Duodenal mucosa (tissue), 2 donors: ENCODE measurements around the gene DIP2C.
"Not testable (repeated sequence)": the region's sequence is repeated elsewhere in the genome, so short reads cannot be mapped to it uniquely, and the experiment has no call there.

ENCODE experiments used
- H3K27ac ChIP-seq: one replicate; pipeline ENCODE4 v1.7.0; 2013; ENCODE audit warnings: low read depth, low read length
- H3K27me3 ChIP-seq, 2 donors: one replicate each; pipeline ENCODE4 v1.7.0; 2013; ENCODE audit warnings: low read length in 2 of 2, control low read depth in 1 of 2; ENCODE audit not compliant: insufficient read depth in 2 of 2, control insufficient read depth in 1 of 2
- H3K36me3 ChIP-seq, 2 donors: one replicate each; pipeline ENCODE4 v1.7.0; 2013; ENCODE audit warnings: low read length in 2 of 2, control low read depth in 1 of 2; ENCODE audit not compliant: insufficient read depth in 2 of 2, control insufficient read depth in 1 of 2
- H3K4me1 ChIP-seq, 2 donors: one replicate each; pipeline ENCODE4 v1.7.0; 2013; ENCODE audit warnings: low read length in 2 of 2, control low read depth in 1 of 2; ENCODE audit not compliant: insufficient read depth in 2 of 2, control insufficient read depth in 1 of 2
- H3K4me3 ChIP-seq, 2 donors: one replicate each; pipeline ENCODE4 v1.7.0; 2013; ENCODE audit warnings: low read length in 2 of 2, low read depth in 1 of 2
- H3K9ac ChIP-seq, 2 donors: one replicate each; pipeline ENCODE4 v1.7.0; 2013; ENCODE audit warnings: low read length in 2 of 2, low read depth in 1 of 2
- H3K9me3 ChIP-seq, 2 donors: one replicate each; pipeline ENCODE4 v1.7.0; 2013; ENCODE audit warnings: low read length in 2 of 2, control low read depth in 1 of 2; ENCODE audit not compliant: control insufficient read depth in 1 of 2

The DIP2C gene

DNA sequence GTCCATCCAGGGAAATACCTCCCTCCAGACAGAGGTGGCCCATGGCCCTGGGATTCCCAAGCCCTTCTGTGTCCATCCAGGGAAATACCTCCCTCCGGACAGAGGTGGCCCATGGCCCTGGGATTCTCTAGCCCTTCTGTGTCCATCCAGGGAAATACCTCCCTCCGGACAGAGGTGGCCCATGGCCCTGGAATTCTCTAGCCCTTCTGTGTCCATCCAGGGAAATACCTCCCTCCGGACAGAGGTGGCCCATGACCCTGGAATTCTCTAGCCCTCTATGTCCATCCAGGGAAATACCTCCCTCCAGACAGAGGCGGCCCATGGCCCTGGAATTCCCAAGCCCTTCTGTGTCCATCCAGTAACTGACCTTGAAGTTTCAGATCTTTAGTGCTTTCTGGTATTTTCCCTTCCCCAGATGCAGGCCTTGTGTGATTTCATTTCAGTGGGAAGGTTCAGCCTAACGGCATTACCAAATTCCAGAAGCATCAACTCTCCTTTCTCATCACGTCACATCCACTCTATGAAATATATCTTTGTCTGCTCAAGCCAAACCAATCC is 28.8 kb upstream of the DIP2C start:
- Histone ChIP-seq H3K27me3 (no peaks in the 10 kb centered on the region), H3K9ac (no peak overlapping the region), H3K27ac (no peak overlapping the region), H3K4me3 (no peak overlapping the region), H3K36me3 (no peaks in the 10 kb centered on the region), H3K9me3 (peaks cover 4 to 5% of the 10 kb centered on the region in 2 donors), H3K4me1 (no peaks in the 10 kb centered on the region)

GRCh38 chr10:717458-717857 is 28.0 kb upstream of the DIP2C start:
- no peaks in the 10 kb centered on the region for H3K27me3 ChIP-seq
- no peak overlapping the region for H3K4me3 ChIP-seq
- H3K27ac ChIP-seq: no peak overlapping the region
- H3K4me1 ChIP-seq: peaks cover 5 to 6% of the 10 kb centered on the region in 2 donors
- no peaks in the 10 kb centered on the region for H3K36me3 ChIP-seq
- peaks cover 4 to 5% of the 10 kb centered on the region in 2 donors for H3K9me3 ChIP-seq
- no peak overlapping the region for H3K9ac ChIP-seq

GRCh38 chr10:716821-717220 is 27.4 kb upstream of the DIP2C start:
- Histone ChIP-seq H3K4me1 (peaks cover 5 to 11% of the 10 kb centered on the region in 2 donors), H3K9me3 (peaks cover 4 to 5% of the 10 kb centered on the region in 2 donors), H3K27ac (no peak overlapping the region), H3K9ac (no peak overlapping the region), H3K36me3 (no peaks in the 10 kb centered on the region), H3K27me3 (no peaks in the 10 kb centered on the region), H3K4me3 (no peak overlapping the region)

- Histone ChIP-seq H3K4me3 (no peak overlapping the region), H3K27ac (no peak overlapping the region), H3K9me3 (peaks cover 4 to 5% of the 10 kb centered on the region in 2 donors), H3K4me1 (peaks cover 5 to 11% of the 10 kb centered on the region in 2 donors), H3K9ac (no peak overlapping the region), H3K27me3 (no peaks in the 10 kb centered on the region), H3K36me3 (no peaks in the 10 kb centered on the region)
These were observed 24.7 kb upstream of the DIP2C start for GRCh38 chr10:714214-714613.

- no peak overlapping the region for H3K9ac ChIP-seq
- H3K4me1 ChIP-seq: peaks cover 5 to 11% of the 10 kb centered on the region in 2 donors
- no peaks in the 10 kb centered on the region for H3K36me3 ChIP-seq
- no peaks in the 10 kb centered on the region for H3K27me3 ChIP-seq
- H3K9me3 ChIP-seq: peaks cover 4 to 5% of the 10 kb centered on the region in 2 donors
- no peak overlapping the region for H3K4me3 ChIP-seq
- H3K27ac ChIP-seq: no peak overlapping the region
These were observed 23.1 kb upstream of the DIP2C start for GRCh38 chr10:712575-712974.

DNA sequence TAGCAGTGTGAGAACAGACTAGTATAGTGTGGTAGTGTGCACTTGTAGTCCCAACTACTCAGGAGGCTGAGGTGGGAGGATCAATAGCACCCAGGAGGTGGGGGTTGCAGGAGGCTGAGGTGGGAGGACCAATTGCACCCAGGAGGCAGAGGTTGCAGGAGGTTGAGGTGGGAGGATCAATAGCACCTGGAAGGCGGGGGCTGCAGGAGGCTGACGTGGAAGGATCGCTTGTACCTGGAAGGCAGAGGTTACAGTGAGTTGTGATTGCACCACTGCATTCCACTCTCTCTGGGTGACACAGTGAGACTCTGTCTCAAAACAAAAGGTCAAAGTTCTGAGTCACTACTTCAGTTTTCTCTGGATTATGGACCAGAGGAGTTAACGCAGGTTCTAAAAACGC is 22.6 kb upstream of the DIP2C start:
- peaks cover 5 to 11% of the 10 kb centered on the region in 2 donors for H3K4me1 ChIP-seq
- H3K9me3 ChIP-seq: peaks cover 4 to 5% of the 10 kb centered on the region in 2 donors
- no peak overlapping the region for H3K27ac ChIP-seq
- no peak overlapping the region for H3K9ac ChIP-seq
- no peaks in the 10 kb centered on the region for H3K36me3 ChIP-seq
- H3K4me3 ChIP-seq: no peak overlapping the region
- H3K27me3 ChIP-seq: no peaks in the 10 kb centered on the region

DNA sequence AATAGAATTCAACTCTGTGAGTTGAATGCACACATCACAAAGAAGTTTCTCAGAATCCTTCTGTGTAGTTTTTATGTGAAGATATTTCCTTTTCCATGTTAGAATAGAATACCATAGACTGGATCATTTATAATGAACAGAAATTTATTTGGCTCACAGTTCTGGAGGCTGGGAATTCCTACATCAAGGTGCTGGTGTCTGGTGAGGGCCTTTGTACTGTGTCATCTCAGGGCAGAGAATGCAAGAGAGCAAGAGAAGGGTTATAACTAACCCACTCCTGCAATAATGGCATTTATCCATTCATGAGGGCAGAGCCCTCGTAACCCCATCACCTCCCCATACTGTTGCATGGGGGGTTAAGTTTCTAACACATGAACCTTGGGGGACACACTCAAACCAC is 18.4 kb upstream of the DIP2C start:
- Histone ChIP-seq H3K4me1 (peaks cover 4 to 8% of the 10 kb centered on the region in 2 donors), H3K36me3 (no peaks in the 10 kb centered on the region), H3K9me3 (peaks cover 0 to 2% of the 10 kb centered on the region in 2 donors), H3K4me3 (no peak overlapping the region), H3K27ac (no peak overlapping the region), H3K9ac (no peak overlapping the region), H3K27me3 (no peaks in the 10 kb centered on the region)

DNA sequence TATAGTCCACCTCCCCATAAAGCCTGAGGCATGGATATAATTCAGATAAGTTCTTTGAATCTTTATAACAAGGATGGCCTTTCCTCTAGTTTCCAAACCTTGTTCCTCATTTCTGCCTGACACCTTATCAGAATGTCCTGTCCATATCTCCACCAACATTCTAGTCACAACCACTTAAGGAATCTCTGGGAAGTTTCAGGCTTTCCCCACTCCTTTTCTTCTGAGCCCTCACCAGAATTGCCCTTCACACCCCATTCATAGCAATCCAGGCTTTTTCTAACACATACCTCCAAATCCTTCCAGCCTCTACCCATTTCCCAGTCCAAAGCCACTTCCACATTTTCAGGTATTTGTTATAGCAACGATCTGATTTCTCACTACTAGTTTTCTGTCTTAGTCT is 18.0 kb upstream of the DIP2C start:
- no peaks in the 10 kb centered on the region for H3K36me3 ChIP-seq
- H3K9me3 ChIP-seq: peaks cover 0 to 3% of the 10 kb centered on the region in 2 donors
- H3K27me3 ChIP-seq: no peaks in the 10 kb centered on the region
- no peak overlapping the region for H3K9ac ChIP-seq
- no peak overlapping the region for H3K4me3 ChIP-seq
- peaks cover 0 to 5% of the 10 kb centered on the region in 2 donors for H3K4me1 ChIP-seq
- H3K27ac ChIP-seq: no peak overlapping the region

- Histone ChIP-seq H3K36me3 (no peaks in the 10 kb centered on the region), H3K27me3 (peaks cover 0 to 5% of the 10 kb centered on the region in 2 donors), H3K9me3 (peaks cover 0 to 3% of the 10 kb centered on the region in 2 donors), H3K27ac (no peak overlapping the region), H3K4me1 (no peaks in the 10 kb centered on the region), H3K4me3 (no peak overlapping the region), H3K9ac (no peak overlapping the region)
These were observed 13.7 kb upstream of the DIP2C start for GRCh38 chr10:703118-703517.

DNA sequence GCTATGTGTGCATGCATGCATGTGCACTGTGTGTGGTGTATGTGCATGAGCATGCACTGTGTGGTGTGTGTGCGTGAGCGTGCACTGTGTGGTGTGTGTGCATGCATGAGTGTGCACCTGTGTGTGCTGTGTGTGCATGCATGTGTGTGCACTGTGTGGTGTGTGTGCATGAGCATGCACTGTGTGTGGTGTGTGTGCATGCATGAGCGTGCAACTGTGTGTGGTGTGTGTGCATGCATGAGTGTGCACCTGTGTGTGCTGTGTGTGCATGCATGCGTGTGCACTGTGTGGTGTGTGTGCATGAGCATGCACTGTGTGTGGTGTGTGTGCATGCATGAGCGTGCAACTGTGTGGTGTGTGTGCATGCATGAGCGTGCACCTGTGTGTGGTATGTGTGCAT is 10.7 kb upstream of the DIP2C start:
- not testable (repeated sequence) for H3K9me3 ChIP-seq, H3K4me3 ChIP-seq, H3K9ac ChIP-seq, H3K4me1 ChIP-seq, H3K36me3 ChIP-seq, H3K27ac ChIP-seq
- H3K27me3 ChIP-seq: peaks cover 0 to 12% of the 10 kb centered on the region in 2 donors
